Thyroid gland (tissue), 4 donors: ENCODE measurements around the gene AQP2. TPM values are rescaled to one million over a fixed set of nuclear protein-coding genes. Genes with fewer than 3 reads are reported as not detected.

Experiments used
- DNase-seq, 2 donors: peaks; one replicate each; pipeline ENCODE4 v3.0.0-alpha.2; 2019
- H3K27ac ChIP-seq, 3 donors: fragments of 200-600 bp; sonication (generic); 1 replicate in 2 of 3; 2 replicates in 1 of 3; pipeline ENCODE4 v1.5.1; 2016 to 2019; ENCODE audit warnings: mild to moderate bottlenecking in 1 of 3, moderate library complexity in 1 of 3
- H3K27me3 ChIP-seq: fragments of 200-600 bp; sonication (generic); one replicate; pipeline ENCODE4 v1.5.1; 2019
- H3K36me3 ChIP-seq, 2 donors: fragments of 200-600 bp; sonication (generic); one replicate each; pipeline ENCODE4 v1.5.1; 2016 to 2019
- H3K4me1 ChIP-seq, 2 donors: fragments of 200-600 bp; sonication (generic); one replicate each; pipeline ENCODE4 v1.5.1; 2017 to 2019
- H3K4me3 ChIP-seq, 3 donors: fragments of 200-600 bp; sonication (generic); replicated peaks in 1 of 3; 1 replicate in 2 of 3; 2 replicates in 1 of 3; pipeline ENCODE4 v1.5.1; 2016; ENCODE audit warnings: mild to moderate bottlenecking in 1 of 3
- H3K9me3 ChIP-seq: fragments of 200-600 bp; sonication (generic); one replicate; pipeline ENCODE4 v1.5.1; 2017
- CTCF ChIP-seq, 6 experiments: fragments of 200-600 bp in 3 of 6; fragments of 450-650 bp in 3 of 6; sonication (generic) in 3 of 6; IDR thresholded peaks; one replicate each; pipeline ENCODE4 v1.5.1; 2016 to 2019; ENCODE audit warnings: antibody characterized with exemption in 6 of 6, mild to moderate bottlenecking in 2 of 6, inconsistent platforms in 1 of 6, moderate library complexity in 1 of 6
- POLR2A ChIP-seq, 2 donors: fragments of 450-650 bp; IDR thresholded peaks; one replicate each; pipeline ENCODE4 v1.6.1; 2017; ENCODE audit warnings: antibody characterized with exemption in 2 of 2, mild to moderate bottlenecking in 2 of 2, moderate library complexity in 1 of 2
- WGBS, 2 donors: methylation state at CpG; one replicate each; pipeline ENCODE4 v1.1.5; 2017; 5-methylcytosine and 5-hydroxymethylcytosine counted together
- intact Hi-C: fragments of 100-400 bp; cut with DNase I; formaldehyde crosslinking; loops from one replicate; pipeline ENCODE4 v1.15.1; 2023
- total RNA-seq, 4 donors: library from RNA; depleted of rRNA; stranded (reverse); fragments of >200 nt; gene quantifications; one replicate each; pipeline ENCODE4 v1.2.3, GENCODE V29; 2016

AQP2 gene
- total RNA-seq, 4 donors from 2014 or later: 0.67 TPM; not detected in 3

DNA sequence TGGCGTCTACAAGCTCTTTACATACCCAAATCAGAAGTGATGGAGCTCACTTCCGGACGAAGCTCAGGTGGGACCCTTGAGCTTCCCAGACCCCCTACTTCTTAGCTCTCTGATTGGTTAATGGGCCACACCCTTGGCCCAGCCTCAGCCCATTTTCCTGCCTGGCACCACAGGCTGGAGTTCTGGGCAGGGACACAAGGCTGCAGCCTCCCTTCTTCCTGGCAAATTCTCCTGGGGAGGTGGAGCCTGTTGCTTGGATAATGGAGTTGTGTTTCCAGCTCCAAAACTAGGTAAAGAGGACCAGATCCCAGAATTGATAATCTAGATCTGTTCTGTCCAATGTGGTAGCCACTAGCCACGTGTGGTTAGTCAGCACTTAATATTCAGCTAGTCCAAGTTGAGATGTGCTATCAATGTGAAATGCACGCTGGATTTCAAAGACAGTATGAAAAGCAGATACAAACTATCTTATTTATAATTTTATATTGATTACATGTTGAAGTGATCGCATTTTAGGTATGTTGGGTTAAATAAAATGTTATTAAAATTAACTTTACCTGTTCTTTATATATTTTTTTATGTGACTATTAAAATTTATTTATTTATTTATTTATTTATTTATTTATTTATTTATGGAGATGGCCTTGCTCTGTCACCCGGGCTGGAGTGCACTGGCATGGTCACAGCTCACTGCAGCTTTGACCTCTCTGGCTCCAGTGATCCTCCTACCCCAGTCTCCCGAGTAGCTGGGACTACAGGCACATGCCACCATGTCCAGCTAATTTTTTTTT lies 34.2 kb upstream of the AQP2 start:
- 82 to 89% methylated on average over 8 of the region's 8 CpGs for WGBS, 2 donors
- Histone ChIP-seq H3K4me3 (no peak overlapping the region), H3K9me3 (no peaks in the 10 kb centered on the region), H3K36me3 (no peaks in the 10 kb centered on the region), H3K27me3 (no peaks in the 10 kb centered on the region), H3K4me1 (peaks cover under 1 to 2% of the 10 kb centered on the region in 2 donors), H3K27ac (no peak overlapping the region)
- no peak for DNase-seq
- intact Hi-C loops: no loop called here
- TF ChIP-seq CTCF (IDR thresholded peaks at IDR 0.05): no peak
- TF ChIP-seq POLR2A (IDR thresholded peaks at IDR 0.05): no peak

DNA sequence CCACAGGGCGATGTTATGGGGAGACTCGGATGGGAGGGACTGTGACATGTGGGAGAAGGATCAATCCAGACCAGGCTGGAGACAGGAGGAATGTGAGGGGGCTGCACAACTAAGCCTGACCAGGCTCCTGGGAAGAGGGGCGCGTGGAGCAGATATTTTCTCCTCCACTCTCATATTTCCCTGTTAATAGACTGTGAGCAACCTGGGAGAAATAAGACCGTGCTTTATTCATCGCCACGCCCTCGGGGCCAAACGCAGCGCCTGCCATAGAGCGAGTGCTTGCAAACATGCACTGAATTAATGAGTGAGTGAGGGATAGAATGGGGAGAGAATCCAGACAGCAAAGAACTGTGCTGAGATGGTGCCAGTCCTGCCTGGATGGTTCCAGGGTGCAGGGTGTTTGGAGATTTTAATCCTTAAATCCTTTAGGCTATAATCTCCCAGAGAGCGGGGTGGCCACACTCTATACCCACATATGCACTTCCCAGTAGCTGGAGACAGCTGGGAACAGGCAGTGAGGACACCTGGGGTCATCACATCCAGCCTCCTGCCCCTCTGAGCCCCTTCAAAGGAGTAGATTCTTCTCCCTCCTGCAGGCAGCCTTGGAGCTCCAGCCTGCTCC lies 33.3 kb upstream of the AQP2 start:
- DNase-seq: no peak
- no peaks in the 10 kb centered on the region for H3K27me3 ChIP-seq
- intact Hi-C loops: no loop called here
- H3K27ac ChIP-seq: no peak overlapping the region
- no peaks in the 10 kb centered on the region for H3K4me1 ChIP-seq
- no peaks in the 10 kb centered on the region for H3K9me3 ChIP-seq
- TF ChIP-seq CTCF (IDR thresholded peaks at IDR 0.05) (no peak), POLR2A (IDR thresholded peaks at IDR 0.05) (no peak)
- H3K4me3 ChIP-seq: no peak overlapping the region
- H3K36me3 ChIP-seq: no peaks in the 10 kb centered on the region
- 90 to 92% methylated on average over 12 of the region's 12 CpGs for WGBS, 2 donors

- H3K27ac ChIP-seq: no peak overlapping the region
- H3K4me1 ChIP-seq: no peaks in the 10 kb centered on the region
- no peak overlapping the region for H3K4me3 ChIP-seq
- intact Hi-C loops: no loop called here
- 48 to 74% methylated on average over 3 to 5 of the region's 5 CpGs for WGBS, 2 donors
- no peaks in the 10 kb centered on the region for H3K27me3 ChIP-seq
- DNase-seq: peak in 1 of 2 donors; percentile 21
- TF ChIP-seq POLR2A (IDR thresholded peaks at IDR 0.05): no peak
- no peak for TF ChIP-seq CTCF (IDR thresholded peaks at IDR 0.05)
- H3K36me3 ChIP-seq: no peaks in the 10 kb centered on the region
- no peaks in the 10 kb centered on the region for H3K9me3 ChIP-seq
Measured at GRCh38 chr12:49917788-49918173, 32.8 kb upstream of the AQP2 start.

DNA sequence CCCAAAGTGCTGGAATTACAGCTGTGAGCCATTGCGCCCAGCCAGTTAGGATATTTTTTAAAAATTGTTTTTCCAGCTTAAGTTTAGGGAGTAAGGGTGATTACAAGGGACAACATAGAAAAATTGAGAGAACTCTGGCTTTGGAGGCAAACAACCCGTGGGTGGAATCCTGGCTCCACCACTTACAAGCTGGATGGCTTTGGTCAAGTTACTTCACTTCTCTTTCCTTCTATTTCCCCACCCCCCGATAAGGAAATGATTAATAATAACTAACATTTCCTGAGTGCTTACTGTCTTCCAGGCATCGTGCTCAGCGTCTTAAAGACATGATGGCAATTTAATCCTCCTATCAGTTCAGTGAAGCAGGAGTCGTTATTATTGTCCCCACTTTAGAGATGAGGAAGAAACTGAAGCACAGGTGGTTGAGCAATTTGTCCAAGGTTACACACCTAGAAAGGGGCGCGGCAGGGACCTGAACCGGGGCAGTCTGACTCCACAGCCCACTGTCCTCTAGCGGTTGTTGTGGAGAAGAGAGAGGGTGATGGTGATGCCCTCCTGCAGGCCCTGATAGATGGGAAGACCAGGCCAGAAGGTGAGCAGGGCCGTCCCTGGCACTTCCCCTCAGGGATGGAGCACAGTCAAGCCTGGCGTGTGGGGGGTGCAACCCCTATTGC lies 30.2 kb upstream of the AQP2 start:
- H3K27me3 ChIP-seq: no peaks in the 10 kb centered on the region
- no peak overlapping the region for H3K27ac ChIP-seq
- TF ChIP-seq POLR2A (IDR thresholded peaks at IDR 0.05): no peak
- TF ChIP-seq CTCF (IDR thresholded peaks at IDR 0.05): no peak
- H3K4me1 ChIP-seq: no peaks in the 10 kb centered on the region
- intact Hi-C loops: no loop called here
- no peak for DNase-seq
- no peaks in the 10 kb centered on the region for H3K36me3 ChIP-seq
- WGBS, 2 donors: 69 to 70% methylated on average over 10 to 12 of the region's 12 CpGs
- no peak overlapping the region for H3K4me3 ChIP-seq
- no peaks in the 10 kb centered on the region for H3K9me3 ChIP-seq

- intact Hi-C loops: no loop called here
- H3K27me3 ChIP-seq: no peaks in the 10 kb centered on the region
- no peaks in the 10 kb centered on the region for H3K4me1 ChIP-seq
- no peaks in the 10 kb centered on the region for H3K9me3 ChIP-seq
- TF ChIP-seq CTCF (IDR thresholded peaks at IDR 0.05) (no peak), POLR2A (IDR thresholded peaks at IDR 0.05) (no peak)
- no peak overlapping the region for H3K27ac ChIP-seq
- H3K36me3 ChIP-seq: no peaks in the 10 kb centered on the region
- DNase-seq: no peak
- WGBS, 2 donors: 85 to 95% methylated on average over 3 of the region's 3 CpGs
- no peak overlapping the region for H3K4me3 ChIP-seq
Measured at GRCh38 chr12:49920915-49921286, 29.6 kb upstream of the AQP2 start.
